ENCODE measurements around the gene APOC3. TPM values are rescaled to one million over a fixed set of nuclear protein-coding genes. Genes with fewer than 3 reads are reported as not detected.
"Not testable (repeated sequence)": the region's sequence is repeated elsewhere in the genome, so short reads cannot be mapped to it uniquely, and the experiment has no call there.

Gene APOC3
- not detected in 2 replicates for total RNA-seq

- DNase-seq (ENCODE audit: low read depth, low spot score): no peak
Measured at GRCh38 chr11:116829525-116830183, at the start of gene APOC3. APOC3 (plus strand) TSS chr11:116829907; CDS start chr11:116830583, 676 bp downstream.

GRCh38 chr11:116782728-116783127, 47.0 kb upstream of the APOC3 start:
- no peak for DNase-seq (ENCODE audit: low read depth, low spot score)

DNA sequence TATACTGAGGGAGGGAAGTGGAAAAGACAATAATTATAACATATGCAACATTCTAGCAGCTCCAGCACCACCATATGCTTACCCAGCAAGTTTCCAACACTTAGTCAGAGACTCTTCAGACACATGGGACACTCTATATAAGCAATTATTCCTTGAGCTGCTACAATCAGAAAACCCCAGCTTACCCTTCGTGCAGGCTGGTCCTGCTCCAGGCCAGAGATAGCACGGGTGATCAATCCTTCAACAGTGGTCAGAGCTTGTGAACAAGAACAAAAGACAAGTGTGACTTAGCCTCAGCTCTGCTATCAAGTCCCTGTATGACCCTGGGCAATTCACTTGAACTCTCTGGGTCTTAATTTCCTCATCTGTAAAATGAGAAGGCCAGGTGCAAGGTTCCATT, 43.4 kb upstream of the APOC3 start:
- no peak for DNase-seq (ENCODE audit: low read depth, low spot score)

DNA sequence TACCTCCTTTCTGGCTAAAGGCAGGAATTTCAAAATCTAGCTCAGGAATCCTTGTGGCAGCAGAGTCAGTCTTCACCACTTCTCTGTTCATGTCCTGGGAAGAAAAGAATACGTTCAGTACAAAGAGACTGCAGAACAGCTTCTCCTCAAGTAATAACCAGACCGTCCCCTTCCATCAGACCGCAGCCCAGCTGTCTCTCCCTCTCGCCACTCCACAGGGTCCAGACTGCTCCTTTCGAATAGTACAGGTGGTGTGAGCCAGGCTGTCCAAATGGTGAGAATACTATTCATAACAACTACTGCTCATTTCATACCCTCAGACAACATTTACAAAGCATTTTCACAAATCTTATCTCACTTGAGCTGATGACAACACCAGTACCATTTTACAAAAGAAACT, 42.7 kb upstream of the APOC3 start:
- no peak for DNase-seq (ENCODE audit: low read depth, low spot score)

DNA sequence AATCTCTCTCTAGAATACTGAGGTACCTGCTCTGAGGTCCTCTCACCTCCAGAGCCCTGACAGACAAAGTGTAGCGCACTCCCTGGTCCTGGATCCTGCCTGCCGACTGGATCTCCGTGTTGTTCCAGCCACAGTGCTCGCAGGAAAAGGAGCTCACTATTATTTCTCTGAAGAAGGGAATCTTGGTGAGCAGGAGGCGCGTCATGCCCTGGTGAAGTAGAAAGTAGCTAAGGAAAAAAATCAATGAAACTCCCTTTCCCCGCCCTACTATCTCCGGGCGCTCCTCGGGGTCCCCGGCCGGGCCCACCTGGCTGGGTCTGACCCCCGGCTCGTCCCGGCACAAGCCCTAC, 42.3 kb upstream of the APOC3 start:
- DNase-seq (ENCODE audit: low read depth, low spot score): no peak

DNA sequence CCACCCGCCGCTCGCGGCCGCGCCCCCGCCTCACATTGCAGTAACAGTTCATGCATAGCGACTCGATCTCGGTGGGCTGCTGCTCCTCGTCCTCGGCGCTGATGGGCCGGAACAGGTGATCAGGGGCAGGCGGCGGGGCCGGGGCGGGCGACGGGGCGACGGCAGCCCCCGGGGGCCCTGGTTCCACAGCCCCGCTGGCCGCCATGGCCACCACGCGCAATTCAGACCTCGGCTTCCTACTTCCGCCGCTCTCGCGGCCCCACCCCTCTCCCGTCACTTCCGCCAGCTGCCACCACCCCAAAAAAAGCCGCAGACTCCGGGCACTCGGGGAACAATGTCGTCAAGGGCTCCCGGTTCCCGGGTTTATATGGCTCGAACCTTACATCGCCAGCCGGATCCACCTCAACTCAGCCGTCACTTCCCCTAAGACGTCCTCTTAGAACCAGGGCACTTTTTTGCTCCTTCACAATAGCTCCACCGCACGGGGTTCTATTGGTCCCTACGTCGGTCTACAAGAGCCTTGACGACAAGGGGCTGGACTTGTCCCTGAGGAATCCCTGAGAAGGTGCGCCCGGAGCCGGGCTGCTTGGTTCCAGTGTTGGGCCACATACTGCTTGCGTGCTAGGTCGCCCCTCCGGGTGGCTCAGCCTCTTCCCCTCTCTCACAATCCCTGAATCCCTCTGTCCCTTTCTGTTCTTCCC, 41.8 kb upstream of the APOC3 start, which contains the start of gene ZPR1:
Gene ZPR1, minus strand, starts transcription at position 238 of the 701 bp plus-strand sequence. Its CDS starts 33 bp downstream, at position 205.
- peak; percentile 24 for DNase-seq (ENCODE audit: low read depth, low spot score)

DNA sequence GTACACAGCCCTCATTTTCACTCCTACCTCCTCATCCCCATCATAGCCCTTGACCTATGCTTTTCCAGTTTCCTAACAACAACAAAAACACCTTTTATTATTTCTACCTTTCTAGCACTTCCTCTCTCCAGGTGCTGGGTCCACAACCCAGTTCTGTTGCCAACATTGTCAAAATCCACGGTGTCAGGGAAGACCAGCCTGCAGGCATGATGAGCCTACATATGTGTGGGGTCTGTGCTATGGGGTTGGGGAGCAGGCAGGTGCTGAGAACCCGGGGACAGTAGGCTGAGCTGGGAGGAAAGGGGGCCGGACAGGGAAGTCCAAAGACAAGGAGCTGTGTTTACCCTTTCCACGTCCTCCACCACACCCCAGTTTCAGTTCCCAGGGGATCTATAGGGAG, 41.2 kb upstream of the APOC3 start:
- DNase-seq (ENCODE audit: low read depth, low spot score): no peak

GRCh38 chr11:116788975-116789374, 40.7 kb upstream of the APOC3 start:
- no peak for DNase-seq (ENCODE audit: low read depth, low spot score)

GRCh38 chr11:116790167-116791001, 39.3 kb upstream of the APOC3 start:
- no peak for DNase-seq (ENCODE audit: low read depth, low spot score)

GRCh38 chr11:116791002-116791812, 38.5 kb upstream of the APOC3 start:
- no peak for DNase-seq (ENCODE audit: low read depth, low spot score)

DNA sequence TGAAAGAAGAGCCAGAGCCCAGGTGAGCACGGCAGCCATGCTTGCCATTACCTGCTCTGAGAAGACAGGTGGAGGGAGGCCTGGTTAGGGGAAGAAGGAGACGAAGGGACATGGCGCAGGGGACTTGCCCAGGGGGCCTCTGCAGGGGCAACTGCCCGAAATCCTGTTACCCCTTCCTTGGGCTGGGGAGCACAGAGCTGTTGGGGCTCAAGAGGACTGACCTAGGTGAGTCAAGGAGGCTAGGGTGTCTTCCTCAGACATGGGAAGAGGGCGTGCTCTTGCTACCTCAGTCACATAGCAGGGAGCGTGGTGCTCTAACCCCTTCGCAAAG, 37.9 kb upstream of the APOC3 start, which contains the start of gene APOA5:
Gene APOA5, minus strand, starts transcription at position 67 of the 331 bp plus-strand sequence. Its CDS starts 19 bp downstream, at position 48.
- DNase-seq (ENCODE audit: low read depth, low spot score): no peak

DNA sequence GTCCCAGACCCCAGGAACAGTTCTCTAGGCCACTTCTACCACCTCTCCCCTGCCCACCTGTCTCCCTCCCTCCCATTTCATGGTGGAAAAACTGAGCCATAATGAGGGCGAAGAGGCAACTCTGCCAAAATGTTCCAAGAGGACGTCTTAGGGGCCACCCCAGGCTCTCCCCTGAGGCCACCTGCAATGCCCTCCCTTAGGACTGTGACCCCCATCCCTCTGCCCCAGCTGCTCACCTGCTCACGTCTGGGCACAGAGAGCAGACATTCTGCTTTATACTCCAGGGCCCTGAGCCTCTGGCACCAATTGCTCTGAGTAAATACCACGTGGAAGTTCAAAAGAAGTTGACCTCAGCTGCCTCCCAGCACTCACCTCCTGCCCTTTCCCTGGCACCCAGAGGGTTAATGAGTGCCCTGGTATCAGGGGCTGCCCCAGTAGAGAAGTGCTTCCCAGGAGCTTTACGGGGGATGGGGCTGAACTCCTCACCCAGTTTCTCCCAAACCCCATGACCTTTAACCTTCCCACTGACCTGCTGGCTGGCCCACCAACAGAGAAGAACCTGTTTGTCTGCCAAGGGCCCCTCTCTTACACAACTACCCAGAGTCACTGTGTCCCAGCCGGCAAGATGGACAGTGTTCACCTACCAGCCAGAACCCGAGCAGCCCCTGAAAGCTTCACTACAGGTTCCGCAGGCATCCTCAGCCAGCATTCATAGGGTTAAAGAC, 37.4 kb upstream of the APOC3 start:
- no peak for DNase-seq (ENCODE audit: low read depth, low spot score)

GRCh38 chr11:116792869-116793771, 36.6 kb upstream of the APOC3 start:
- DNase-seq (ENCODE audit: low read depth, low spot score): no peak

- no peak for DNase-seq (ENCODE audit: low read depth, low spot score)
Measured at GRCh38 chr11:116793772-116794097, 36.0 kb upstream of the APOC3 start.

- no peak for DNase-seq (ENCODE audit: low read depth, low spot score)
Measured at GRCh38 chr11:116794851-116795250, 34.9 kb upstream of the APOC3 start.

DNA sequence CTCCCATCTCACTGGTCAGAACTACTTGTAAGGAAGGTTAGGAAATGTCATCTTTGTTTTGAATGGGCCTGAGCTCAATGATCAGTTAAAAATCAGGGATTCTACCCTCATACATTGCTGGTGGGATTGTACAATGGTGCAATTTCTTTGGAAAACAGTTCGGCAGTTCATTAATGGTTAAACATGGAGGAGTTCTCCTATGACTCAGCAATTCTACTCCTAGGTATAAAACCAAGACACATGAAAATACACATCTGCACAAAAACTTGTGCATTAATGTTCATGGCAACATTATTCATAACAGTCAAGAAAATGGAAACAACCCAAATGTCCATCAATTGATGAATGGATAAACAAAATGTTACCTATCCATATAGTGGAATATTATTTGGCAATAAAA, 33.2 kb upstream of the APOC3 start:
- DNase-seq (ENCODE audit: low read depth, low spot score): no peak

DNA sequence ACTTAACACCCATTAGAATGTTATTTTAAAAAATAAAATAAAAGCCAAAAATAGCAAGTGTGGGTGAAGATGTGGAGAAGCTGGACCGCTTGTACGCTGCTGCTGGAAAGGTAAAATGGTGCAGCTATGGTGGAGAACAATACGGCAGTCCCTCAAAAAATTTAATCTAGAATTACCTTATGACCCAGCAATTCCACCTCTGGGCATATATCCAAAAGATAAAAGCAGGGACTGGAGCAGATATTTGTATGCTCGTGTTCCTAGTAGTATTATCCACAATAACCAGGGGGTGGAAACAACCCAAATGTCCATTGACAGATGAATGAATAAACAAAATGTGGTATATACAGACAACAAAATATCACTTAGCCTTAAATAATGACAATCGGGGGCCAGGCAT, 31.9 kb upstream of the APOC3 start:
- DNase-seq (ENCODE audit: low read depth, low spot score): no peak

DNA sequence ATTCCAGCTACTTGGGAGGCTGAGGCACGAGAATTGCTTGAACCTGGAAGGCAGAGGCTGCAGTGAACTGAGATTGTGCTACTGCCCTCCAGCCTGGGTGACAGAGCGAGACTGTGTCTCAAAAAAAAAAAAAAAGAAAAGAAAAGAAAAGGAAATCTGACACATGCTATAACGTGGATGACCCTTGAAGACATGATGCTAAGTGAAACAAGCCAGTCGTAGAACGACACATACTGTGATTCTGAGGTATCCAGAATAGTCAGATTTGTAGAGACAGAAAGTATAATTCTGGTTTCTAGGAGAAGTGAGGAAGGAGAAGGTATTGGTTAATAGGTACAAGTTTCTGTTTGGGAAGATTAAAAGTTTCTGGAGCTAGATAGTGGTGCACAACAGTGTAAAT, 31.3 kb upstream of the APOC3 start:
- no peak for DNase-seq (ENCODE audit: low read depth, low spot score)

- DNase-seq (ENCODE audit: low read depth, low spot score): no peak
Measured at GRCh38 chr11:116800610-116801009, 29.1 kb upstream of the APOC3 start.

DNA sequence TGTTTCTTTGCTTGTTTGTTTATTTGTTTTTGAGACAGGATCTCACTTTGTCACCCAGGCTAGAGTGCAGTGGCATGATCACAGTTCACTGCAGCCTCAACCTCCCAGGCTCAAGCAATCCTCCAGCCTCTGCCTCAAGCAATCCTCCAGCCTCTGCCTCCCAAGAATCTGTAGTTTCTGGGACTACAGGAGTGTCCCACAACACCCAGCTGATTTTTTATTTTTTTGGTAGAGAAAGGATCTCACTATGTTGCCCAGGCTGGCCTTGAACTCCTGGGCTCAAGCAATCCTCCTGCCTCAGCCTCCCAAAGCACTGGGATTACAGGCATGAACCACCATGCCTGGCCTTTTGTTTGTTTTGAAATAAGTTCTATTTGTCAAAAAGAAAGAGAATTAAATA, 28.0 kb upstream of the APOC3 start:
- not testable (repeated sequence) for DNase-seq (ENCODE audit: low read depth, low spot score)

Measured in pulmonary artery endothelial cell (primary cell).